GM21423 (cell line): Measurements from ENCODE around the gene NKX2-2.

ENCODE experiments used
- ATAC-seq: cut with Tn5 transposase; IDR thresholded peaks from one replicate; pipeline ENCODE4 v1.9.1; 2021; ENCODE audit warnings: mild to moderate bottlenecking, moderate library complexity; ENCODE audit not compliant: unreplicated experiment

NKX2-2 gene

DNA sequence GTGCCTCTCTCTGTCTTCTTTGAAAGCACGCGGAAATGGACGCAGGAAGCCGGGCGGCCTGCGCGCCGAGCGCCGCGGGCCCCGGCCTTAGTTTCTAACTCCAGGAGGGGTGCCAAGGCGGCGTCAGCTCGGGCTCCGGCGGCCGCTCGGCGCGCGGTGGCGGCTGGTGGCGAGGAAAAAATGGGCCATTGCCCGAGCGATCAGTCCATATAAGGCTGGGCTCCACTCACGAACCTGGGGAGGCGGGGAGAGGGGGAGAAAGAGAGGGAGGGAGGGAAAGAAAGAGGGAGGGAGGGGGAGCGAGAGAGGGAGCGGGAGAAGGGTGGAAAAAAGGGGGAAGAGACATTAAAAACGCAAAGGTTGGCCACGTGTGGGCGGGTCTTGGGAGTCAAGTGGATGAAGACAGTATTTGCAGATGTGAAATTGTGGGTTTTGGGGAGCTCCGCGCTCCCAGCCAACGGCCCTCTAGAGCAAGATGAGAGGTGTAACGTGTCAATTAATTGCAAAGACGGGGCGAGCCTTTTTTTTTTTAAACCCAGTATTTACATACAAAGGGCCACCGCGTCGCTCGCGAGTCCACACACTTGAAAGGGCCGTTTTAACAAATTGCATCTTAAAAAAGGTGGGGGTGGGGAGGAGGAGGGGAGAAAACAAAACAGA, at the start of gene NKX2-2:
Gene NKX2-2 (minus strand): TSS at position 184 of the 660 bp plus-strand sequence. CDS start 395 bp downstream, outside the sequence.
- no peak for ATAC-seq

DNA sequence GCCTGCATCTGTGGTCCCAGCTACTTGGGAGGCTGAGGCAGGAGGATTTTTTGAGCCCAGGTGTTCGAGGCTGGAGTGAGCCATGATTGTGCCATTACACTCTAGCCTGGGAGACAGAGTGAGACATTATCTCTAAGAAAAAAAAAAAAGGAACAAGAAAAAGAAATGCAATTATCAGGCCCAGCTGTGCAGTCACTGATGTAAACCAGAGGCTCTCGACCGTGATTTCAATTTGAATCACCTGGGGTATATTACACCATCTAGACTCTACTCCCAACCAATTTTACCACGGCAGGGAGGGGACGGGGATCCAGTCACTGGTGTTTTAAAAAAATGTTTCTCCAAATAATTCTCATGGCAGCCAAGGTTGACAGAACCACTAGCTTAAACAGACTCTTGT, 48.8 kb upstream of the NKX2-2 start:
- ATAC-seq = no peak

DNA sequence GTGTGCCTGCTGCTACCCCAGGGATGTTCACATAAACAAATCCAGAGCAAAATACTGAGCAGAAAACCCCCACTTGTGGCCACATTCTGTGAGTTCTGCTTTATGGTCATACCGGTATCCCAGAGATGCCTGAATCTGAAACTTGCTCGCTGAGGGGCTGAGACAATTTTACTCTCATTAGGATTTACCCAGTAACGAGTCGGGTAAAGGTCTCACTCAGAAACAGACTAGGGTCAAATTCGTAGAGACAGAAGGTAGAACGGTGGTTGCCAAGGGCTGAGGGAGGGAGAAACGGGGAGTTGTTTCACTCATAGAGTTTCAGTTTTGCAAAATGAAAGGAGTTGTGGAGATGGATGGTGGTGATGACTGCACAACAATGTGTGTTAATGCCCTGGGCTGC, 45.4 kb upstream of the NKX2-2 start:
- ATAC-seq = no peak

DNA sequence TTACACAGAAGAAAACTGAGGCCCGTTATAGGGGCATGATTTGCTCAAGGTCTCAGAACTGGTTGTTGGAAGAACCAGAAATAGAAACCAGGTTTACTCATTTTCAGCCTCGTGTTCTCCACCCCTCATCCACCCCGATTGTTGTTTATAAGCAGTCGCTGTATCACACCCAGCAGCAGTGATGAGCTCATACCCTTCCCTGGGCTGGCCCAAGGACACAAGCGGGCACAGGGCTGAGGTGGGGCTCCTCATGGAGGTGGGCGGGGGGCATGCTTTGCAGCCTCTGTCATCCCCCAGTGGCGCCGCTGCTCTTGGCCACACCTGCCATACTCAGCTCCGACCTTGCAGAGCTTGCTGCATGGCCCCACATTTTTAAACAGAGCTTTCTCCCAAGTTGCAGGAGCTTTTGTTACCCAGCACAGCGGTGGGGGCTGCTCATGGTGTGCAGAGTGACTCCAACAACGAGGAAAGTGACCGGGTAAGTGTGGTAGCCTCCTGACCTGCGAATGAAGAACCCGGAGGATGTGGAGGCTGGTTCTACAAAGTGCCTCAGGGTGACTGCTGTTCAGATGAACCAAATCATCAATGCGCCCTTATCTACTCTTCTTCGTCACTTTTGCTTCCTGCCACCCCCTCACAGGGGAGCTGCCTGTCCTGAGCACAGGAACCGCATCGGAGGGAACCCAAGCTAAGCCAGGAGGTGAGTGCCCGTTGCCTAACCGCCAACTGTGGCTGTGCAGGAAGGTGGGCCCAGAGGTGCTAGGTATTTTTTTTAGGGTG, 43.6 kb upstream of the NKX2-2 start:
- ATAC-seq = no peak

DNA sequence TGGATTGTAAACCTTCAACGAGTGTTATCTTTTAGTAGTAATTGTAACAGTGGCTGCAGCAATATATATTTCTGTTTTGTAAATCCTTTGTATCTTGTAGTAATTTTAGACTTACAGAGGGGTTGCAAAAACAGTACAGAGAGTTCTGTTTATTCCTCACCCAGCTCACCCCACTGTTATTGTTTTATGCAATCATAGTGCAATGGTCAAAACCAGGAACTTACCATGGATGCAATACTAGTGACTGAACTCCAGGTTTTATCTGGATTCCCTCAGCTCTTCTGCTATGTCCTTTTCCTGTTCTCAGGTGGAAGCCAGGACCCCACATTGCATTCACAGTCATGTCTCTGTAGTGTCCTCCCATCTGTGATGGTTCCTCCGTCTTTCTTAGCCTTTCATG, 42.5 kb upstream of the NKX2-2 start:
- ATAC-seq = no peak

DNA sequence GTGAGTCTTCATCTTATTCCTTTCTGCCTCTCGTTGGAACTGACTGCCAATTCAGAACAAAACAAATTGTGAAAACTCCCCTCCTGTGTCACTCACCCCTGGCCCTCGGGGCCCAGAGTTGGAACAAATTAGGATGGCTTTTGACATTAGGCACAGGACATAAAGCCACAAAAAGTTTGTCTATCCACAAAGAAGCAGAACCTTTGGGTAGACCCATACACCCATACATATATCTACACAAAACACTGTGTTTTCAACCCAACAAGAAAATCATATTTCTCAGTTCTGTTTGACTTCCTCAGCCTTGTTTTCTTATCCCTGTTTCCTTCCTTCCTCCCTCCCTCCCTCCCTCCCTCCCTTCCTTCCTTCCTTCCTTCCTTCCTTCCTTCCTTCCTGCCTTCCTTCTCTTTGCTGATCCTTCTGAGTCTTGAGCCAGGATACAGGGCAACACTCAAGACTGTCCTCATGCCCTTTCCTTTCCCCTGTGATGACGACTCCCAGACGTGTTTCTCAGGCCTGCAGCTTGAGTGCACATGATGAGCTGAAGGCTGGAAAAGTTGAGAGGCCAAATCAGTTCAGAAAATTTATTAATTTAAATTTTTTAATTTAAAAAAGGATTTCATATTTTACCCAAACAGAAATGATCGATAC, 41.7 kb upstream of the NKX2-2 start:
- ATAC-seq = no peak

DNA sequence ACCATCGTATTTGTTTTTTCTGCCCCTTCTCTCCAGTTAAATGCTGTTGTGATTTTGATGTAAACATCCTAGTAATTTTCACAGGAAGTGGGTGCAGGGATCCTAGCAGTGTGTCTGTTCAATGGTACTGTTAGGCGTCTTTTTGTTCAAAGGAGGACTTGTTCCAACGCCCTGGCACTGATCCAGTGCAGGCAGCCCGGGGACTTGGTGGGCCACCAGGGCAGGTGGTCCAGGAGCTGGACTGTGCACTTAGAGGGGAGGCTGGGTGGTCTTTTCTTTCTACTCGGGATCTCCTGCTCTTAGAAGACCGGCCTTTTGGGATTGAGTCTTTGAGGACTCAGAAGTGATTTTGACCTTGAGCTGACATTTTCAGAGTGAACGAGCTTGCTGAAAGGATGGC, 41.1 kb upstream of the NKX2-2 start:
- no peak for ATAC-seq

DNA sequence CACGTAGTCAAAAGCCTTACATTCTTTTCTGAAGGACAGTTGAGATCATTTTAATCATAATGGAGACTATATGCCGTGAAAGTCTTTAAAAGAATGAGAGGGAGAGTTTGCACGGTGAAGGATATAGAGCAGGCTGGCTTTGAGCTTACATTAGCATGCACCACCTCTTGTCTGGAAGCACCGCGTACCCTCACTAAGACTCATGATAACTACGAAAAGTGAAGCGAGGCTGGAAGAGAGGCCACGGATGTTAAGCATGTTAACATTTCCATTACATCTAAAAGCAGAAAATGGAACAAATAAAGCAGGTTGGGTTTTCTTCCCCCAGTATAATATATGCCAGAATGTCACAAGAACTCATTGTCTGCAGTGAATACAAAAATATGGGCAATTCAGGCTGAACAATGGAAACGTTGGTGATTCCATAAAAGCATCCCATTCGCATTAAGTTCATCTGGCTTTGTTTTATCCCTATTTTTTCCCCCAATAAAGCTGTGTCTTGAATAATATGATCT, 40.6 kb upstream of the NKX2-2 start:
- ATAC-seq = no peak

DNA sequence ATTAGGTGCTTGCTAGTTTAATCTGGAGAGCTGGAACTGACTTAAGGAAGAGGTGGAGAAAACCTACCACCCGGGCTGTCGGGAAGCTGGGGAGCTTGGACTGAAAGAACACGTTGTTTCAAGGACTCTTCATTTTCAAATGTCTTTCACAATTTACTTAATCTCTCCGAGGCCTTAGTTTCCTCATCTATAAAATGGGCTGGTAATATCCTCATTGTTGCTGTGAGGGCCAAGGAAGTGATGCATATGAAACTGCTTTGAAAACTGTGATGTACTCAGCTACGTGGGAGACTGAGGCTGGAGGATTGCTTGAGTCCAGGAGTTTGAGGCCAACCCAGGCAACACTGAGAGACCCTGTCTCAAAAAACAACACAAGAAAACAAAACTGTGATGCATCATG, 36.7 kb upstream of the NKX2-2 start:
- ATAC-seq = no peak

DNA sequence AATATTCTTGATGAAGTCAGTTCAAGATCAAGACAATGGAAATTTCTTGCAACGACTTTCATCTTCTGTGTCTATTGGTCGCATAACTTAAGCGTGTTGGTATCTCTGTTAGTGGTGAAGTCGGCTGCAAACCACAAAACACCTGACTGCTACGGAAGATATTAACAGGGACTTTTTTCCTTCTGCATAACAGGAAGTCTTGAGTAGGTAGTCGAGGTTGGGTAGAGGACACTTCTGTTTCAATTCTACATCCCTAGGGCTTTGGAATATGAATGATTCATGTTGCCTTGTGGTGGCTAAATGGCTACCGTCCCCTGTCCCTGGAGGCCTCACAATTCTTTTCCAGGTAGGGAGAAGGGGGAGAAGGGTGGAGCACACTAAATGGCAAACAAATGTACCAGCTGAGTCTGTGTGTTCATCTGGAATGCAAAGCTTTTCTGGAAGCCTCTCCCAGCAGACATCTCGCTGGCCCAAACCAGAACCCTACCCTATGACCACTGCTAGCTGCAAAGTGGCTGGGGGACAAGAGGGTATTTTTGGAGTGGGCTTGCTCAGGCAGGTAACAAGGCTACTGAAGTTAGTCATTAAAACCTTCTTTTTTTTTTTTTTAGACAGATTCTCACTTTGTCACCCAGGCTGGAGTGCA, 34.6 kb upstream of the NKX2-2 start:
- no peak for ATAC-seq

DNA sequence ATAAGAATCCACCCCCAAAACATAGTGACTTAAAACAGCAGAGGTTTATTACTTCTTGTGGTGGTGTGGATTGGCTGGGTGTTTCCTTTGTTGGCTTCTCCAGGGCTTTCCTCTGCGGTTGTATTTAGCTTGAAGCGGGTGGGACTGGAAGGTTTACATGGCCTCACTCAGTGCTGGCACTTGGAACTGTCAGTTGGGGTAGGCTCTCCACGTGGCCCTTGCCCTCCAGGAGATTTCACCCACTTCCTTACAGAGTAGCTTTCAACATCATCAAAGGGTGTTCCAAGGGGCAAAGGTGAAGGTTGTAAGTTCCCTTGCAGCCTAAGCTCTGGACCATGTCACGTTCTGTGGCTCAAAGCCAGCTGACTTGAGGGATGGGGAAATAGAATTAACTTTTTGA, 32.5 kb upstream of the NKX2-2 start:
- ATAC-seq = no peak

DNA sequence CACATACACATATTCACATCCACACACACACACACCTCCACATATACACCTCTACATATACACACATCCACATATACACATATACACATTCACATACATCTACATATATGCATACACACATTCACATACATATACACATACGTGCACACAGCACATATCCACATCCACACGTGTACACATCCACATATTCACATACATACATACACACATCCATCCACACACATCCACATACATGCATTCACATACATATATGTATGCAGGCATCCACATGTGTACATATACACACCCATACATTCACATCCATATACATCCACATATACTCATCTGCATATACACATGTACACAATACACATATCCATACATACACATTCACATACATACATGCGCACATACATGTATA, 25.6 kb upstream of the NKX2-2 start:
- no peak for ATAC-seq

DNA sequence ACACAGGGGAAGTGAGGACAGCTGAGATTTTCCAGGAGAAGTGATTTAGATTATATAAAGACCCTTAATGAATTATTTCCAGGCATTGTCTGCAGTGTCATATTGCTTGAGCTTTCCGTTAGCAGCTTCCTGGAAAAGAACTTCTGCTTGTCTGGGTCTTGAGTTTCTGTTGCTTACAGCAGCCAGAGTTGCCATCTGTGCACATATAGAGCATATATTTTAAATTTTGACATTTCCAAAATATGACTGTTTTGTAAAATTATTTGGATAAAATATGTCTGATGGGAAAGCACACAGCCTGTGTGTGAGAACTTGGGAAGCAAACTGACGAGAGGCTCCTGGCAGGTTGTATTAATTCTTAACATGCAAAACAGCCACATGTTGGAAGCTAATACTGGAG, 21.0 kb upstream of the NKX2-2 start:
- ATAC-seq = no peak

DNA sequence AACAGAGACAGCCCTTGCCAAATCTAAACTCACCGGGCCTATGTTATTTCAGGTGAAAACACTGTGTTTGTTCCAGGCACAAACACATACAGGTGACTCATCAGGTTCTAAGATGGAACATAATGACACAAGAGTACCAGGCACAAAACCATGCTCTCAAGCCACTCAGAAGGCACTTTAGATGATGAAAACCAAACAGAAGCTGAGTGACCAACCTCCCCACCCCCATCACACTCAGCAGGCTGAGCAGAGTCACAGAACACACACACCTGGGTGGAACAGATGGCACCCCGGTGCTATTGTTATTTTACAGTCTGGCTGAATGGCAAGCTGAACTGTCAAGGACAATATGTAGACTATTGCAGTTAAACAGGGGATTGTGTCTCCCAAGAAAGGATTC, 20.6 kb upstream of the NKX2-2 start:
- no peak for ATAC-seq

DNA sequence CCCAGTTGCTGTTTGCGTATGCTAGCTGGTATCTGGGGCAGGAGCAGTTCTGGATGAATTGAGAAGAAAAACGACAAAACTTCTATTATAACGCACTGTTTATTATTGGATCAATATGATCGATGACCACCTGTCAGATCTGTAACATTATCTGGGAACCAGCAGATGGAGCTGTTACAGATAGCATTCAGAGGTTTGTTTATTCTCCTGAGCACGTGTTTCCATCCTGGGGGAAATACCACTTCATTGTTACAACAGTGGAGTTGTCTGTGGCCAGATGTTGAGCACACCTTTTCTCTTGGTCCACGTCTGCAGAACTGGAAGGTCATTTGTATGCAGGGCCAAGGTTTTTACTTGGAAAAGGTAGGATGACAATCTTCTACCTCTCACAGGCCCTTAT, 16.0 kb upstream of the NKX2-2 start:
- ATAC-seq = no peak

DNA sequence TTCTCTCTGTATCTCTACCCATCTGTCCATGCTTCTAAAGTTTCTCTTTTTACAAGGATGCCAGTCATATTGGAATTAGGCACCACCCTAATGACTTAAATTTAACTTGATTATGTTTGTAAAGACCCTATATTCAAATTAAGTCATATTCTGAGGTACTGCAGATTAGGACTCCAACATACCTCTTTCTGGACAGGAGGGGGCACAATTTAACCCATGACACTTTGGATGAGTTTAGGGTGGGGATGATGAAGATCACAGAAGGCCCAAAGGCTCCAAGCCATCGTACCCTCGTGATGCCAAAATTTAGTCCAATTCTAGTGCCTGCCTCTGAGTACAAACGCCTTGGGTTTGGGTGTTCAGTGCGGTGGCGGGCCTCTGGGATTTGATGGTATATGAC, 15.0 kb upstream of the NKX2-2 start:
- ATAC-seq = no peak

DNA sequence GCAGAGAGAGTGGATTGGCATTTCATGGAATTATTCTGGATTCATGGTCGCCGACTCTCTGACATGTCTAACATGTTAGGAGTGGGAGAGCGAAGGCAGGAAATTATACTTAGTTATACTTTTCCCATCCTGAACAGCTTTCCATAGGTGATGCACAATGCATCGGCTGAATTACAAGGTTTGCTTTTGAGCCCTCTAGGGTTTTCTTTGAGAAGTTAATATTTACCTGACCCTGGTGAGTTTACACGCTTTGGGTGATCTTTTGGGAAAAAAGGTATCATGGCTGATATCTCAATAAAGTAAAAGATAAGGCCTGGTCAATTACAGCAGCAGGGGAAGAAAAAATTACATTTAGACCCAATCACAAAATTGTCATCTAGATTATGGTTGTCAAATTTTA, 14.0 kb upstream of the NKX2-2 start:
- ATAC-seq = no peak

DNA sequence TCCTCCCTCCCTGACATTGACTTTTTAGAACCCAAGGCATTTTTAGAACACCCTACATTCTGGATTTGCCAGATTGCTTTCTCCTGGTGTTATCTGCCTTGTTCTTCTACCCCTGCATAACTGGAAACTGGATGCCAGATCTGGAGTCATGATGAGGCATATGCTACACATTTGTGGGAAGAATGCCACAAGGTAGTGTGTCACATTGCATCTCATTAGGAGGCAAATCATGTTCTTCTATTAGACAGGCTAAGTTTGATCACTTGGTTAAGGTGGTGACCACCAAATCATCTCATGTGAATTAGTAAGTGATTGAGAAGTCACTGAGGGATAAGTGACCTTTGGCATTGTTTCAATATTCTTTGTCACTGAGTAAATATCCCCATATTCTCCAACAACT, 12.9 kb upstream of the NKX2-2 start:
- ATAC-seq = no peak

DNA sequence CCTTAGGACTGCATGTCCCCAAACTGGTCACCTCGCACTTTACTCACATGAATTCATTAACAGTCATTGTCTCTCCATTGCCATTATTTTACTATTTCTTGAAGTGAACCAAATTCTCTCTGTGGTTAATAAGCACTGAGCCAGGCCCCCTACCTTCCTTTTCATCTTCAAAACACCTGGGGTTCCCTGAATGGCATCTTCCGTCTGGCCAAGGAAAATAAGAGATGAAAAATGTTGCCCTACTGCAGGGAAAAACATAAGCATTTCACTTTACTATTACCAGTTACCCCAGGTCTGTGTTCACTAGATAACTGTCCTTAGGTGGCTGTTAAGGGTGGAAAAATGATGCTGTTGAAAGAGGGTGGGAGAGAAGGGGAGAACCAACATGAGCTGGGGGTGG, 10.0 kb upstream of the NKX2-2 start:
- no peak for ATAC-seq

DNA sequence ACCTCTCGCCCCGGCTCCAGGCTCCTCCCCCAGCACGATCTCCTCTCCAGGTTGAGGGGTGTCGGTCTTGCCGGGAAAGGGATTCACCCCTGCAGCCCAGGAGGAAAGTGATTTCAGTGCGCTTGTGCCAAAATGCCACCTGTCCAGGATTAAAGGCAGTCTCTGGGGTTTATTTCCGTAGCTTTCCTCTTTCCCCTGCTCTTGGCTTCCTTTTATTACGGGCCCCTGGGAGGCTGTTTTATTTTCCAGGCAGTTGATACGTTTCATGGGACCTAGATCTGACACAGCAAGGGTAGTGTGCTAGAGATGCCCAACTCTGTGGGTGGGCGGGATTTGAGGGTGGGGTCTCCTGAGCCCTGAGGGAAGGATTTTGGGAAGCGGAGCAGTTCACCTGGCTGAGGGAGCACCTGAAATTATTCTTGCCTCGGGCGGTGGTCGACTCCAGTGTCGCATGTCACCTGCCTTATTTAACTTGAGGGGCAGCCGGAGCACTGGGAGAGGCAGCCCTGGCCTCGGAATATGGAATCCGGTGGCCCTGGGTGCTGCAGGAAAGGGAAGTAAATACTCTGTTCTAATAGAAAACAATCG, 9.5 kb upstream of the NKX2-2 start:
- no peak for ATAC-seq
